ENCODE measurements around the gene MSGN1.

MSGN1 gene

GRCh38 chr2:17793296-17793695 is 23.0 kb upstream of the MSGN1 start:
- Histone ChIP-seq H4K20me1 (ENCODE audit: low read depth, low read length) (no peaks in the 10 kb centered on the region), H2AFZ (ENCODE audit: low read depth, low read length, severe bottlenecking) (no peak overlapping the region), H3K36me3 (ENCODE audit: low read length) (no peaks in the 10 kb centered on the region), H3K79me2 (ENCODE audit: insufficient read depth, low read length) (no peaks in the 10 kb centered on the region), H3K9me3 (ENCODE audit: insufficient read depth, low read length) (no peaks in the 10 kb centered on the region), H3K9me2 (replicated peaks; ENCODE audit: insufficient read depth, low read length) (no peaks in the 10 kb centered on the region), H3F3A (ENCODE audit: insufficient read depth) (no peaks in the 10 kb centered on the region), H3K27ac (ENCODE audit: low read depth, low read length) (no peak overlapping the region), H3K4me3 (ENCODE audit: insufficient read depth, low read length, poor library complexity, severe bottlenecking) (no peak overlapping the region), H3K4me2 (ENCODE audit: low read depth, low read length, poor library complexity, severe bottlenecking) (no peak overlapping the region), H3K9ac (ENCODE audit: low read length) (no peak overlapping the region), H3K27me3 (ENCODE audit: low read length) (no peaks in the 10 kb centered on the region)
- no peak for TF ChIP-seq EZH2phosphoT487 (conservative IDR thresholded peaks at IDR 0.05; ENCODE audit: low read length)
- TF ChIP-seq CTCF (IDR thresholded peaks at IDR 0.05; ENCODE audit: insufficient read depth, low read length, poor library complexity, severe bottlenecking) = no peak

GRCh38 chr2:17793803-17794354 is 22.4 kb upstream of the MSGN1 start:
- Histone ChIP-seq H4K20me1 (ENCODE audit: low read depth, low read length) (no peaks in the 10 kb centered on the region), H2AFZ (ENCODE audit: low read depth, low read length, severe bottlenecking) (no peak overlapping the region), H3K27ac (ENCODE audit: low read depth, low read length) (no peak overlapping the region), H3K4me2 (ENCODE audit: low read depth, low read length, poor library complexity, severe bottlenecking) (no peak overlapping the region), H3K36me3 (ENCODE audit: low read length) (no peaks in the 10 kb centered on the region), H3K4me3 (ENCODE audit: insufficient read depth, low read length, poor library complexity, severe bottlenecking) (no peak overlapping the region), H3K79me2 (ENCODE audit: insufficient read depth, low read length) (no peaks in the 10 kb centered on the region), H3K27me3 (ENCODE audit: low read length) (no peaks in the 10 kb centered on the region), H3F3A (ENCODE audit: insufficient read depth) (no peaks in the 10 kb centered on the region), H3K9me3 (ENCODE audit: insufficient read depth, low read length) (no peaks in the 10 kb centered on the region), H3K9ac (ENCODE audit: low read length) (no peak overlapping the region), H3K9me2 (replicated peaks; ENCODE audit: insufficient read depth, low read length) (no peaks in the 10 kb centered on the region)
- TF ChIP-seq EZH2phosphoT487 (conservative IDR thresholded peaks at IDR 0.05; ENCODE audit: low read length) = no peak
- no peak for TF ChIP-seq CTCF (IDR thresholded peaks at IDR 0.05; ENCODE audit: insufficient read depth, low read length, poor library complexity, severe bottlenecking)

- Histone ChIP-seq H3K4me2 (ENCODE audit: low read depth, low read length, poor library complexity, severe bottlenecking) (no peak overlapping the region), H3K27me3 (ENCODE audit: low read length) (no peaks in the 10 kb centered on the region), H3K36me3 (ENCODE audit: low read length) (no peaks in the 10 kb centered on the region), H3K9me3 (ENCODE audit: insufficient read depth, low read length) (no peaks in the 10 kb centered on the region), H3K9me2 (replicated peaks; ENCODE audit: insufficient read depth, low read length) (no peaks in the 10 kb centered on the region), H3F3A (ENCODE audit: insufficient read depth) (no peaks in the 10 kb centered on the region), H2AFZ (ENCODE audit: low read depth, low read length, severe bottlenecking) (no peak overlapping the region), H3K9ac (ENCODE audit: low read length) (no peak overlapping the region), H4K20me1 (ENCODE audit: low read depth, low read length) (no peaks in the 10 kb centered on the region), H3K4me3 (ENCODE audit: insufficient read depth, low read length, poor library complexity, severe bottlenecking) (no peak overlapping the region), H3K27ac (ENCODE audit: low read depth, low read length) (no peak overlapping the region), H3K79me2 (ENCODE audit: insufficient read depth, low read length) (no peaks in the 10 kb centered on the region)
- TF ChIP-seq CTCF (IDR thresholded peaks at IDR 0.05; ENCODE audit: insufficient read depth, low read length, poor library complexity, severe bottlenecking) (no peak), EZH2phosphoT487 (conservative IDR thresholded peaks at IDR 0.05; ENCODE audit: low read length) (no peak)
These were observed 21.0 kb upstream of the MSGN1 start for GRCh38 chr2:17795309-17795708.
